ENCODE measurements around the gene DDT.
"Not testable (repeated sequence)": the region's sequence is repeated elsewhere in the genome, so short reads cannot be mapped to it uniquely, and the experiment has no call there.

Gene DDT

GRCh38 chr22:23961084-23961771 is 13.0 kb downstream of the DDT start, which contains the start of gene GSTT2B:
Gene GSTT2B (minus strand): TSS chr22:23961195. CDS start chr22:23961131, 64 bp downstream.
- not testable (repeated sequence) for H3K4me3 ChIP-seq (ENCODE audit: low read depth, low read length, poor library complexity, severe bottlenecking); H3K27me3 ChIP-seq (ENCODE audit: insufficient read depth, low read length); H3K4me1 ChIP-seq (ENCODE audit: insufficient read depth, low read length, severe bottlenecking); H3K36me3 ChIP-seq (ENCODE audit: insufficient read depth, low read length); H2AFZ ChIP-seq (ENCODE audit: low read length); H3F3A ChIP-seq (ENCODE audit: insufficient read depth, low read length); H4K20me1 ChIP-seq (ENCODE audit: insufficient read depth, low read length); H3K27ac ChIP-seq (ENCODE audit: low read depth, low read length, poor library complexity, severe bottlenecking); H3K4me2 ChIP-seq (ENCODE audit: low read length); H3K9me2 ChIP-seq (ENCODE audit: low read depth, low read length); H3K9ac ChIP-seq (ENCODE audit: low read length); H3K9me3 ChIP-seq (ENCODE audit: low read length); H3K79me2 ChIP-seq (ENCODE audit: insufficient read depth, low read length)

DNA sequence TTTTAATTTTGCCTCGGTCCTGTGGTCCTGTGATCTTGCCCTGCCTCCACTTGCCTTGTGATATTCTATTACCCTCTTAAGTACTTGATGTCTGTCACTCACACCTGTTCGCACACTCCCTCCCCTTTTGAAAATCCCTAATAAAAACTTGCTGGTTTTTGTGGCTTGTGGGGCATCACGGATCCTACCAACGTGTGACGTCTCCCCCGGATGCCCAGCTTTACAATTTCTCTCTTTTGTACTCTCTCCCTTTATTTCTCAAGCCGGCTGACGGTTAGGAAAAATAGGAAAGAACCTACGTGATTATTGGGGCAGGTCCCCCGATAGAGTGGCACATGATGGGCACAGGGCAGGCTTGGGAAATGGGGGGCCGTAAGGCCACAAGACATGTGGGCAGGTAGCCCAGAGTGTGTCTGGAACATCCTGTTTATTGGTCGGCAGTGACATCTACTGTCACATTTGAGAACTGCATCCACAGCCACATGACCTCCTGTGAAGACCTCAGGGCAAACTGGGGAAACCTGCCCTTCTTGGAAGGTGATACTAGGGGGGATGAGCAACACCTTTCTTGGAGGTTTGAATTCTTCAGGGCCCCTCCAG is 17.8 kb downstream of the DDT start:
- H3K9ac ChIP-seq (ENCODE audit: low read length); H4K20me1 ChIP-seq (ENCODE audit: insufficient read depth, low read length); H3K27ac ChIP-seq (ENCODE audit: low read depth, low read length, poor library complexity, severe bottlenecking); H3K79me2 ChIP-seq (ENCODE audit: insufficient read depth, low read length); H2AFZ ChIP-seq (ENCODE audit: low read length); H3K4me3 ChIP-seq (ENCODE audit: low read depth, low read length, poor library complexity, severe bottlenecking); H3K9me2 ChIP-seq (ENCODE audit: low read depth, low read length); H3K4me1 ChIP-seq (ENCODE audit: insufficient read depth, low read length, severe bottlenecking); H3F3A ChIP-seq (ENCODE audit: insufficient read depth, low read length); H3K9me3 ChIP-seq (ENCODE audit: low read length); H3K36me3 ChIP-seq (ENCODE audit: insufficient read depth, low read length); H3K27me3 ChIP-seq (ENCODE audit: insufficient read depth, low read length): not testable (repeated sequence)
- peak overlapping the region; percentile 25; the same call in 1 of the 2 replicates for H3K4me2 ChIP-seq (ENCODE audit: low read length)
- TF ChIP-seq CTCF (IDR thresholded peaks at IDR 0.05; ENCODE audit: low read length) = peak; percentile 73

GRCh38 chr22:23955886-23956285 is 18.4 kb downstream of the DDT start:
- not testable (repeated sequence) for H3K4me2 ChIP-seq (ENCODE audit: low read length)

DNA sequence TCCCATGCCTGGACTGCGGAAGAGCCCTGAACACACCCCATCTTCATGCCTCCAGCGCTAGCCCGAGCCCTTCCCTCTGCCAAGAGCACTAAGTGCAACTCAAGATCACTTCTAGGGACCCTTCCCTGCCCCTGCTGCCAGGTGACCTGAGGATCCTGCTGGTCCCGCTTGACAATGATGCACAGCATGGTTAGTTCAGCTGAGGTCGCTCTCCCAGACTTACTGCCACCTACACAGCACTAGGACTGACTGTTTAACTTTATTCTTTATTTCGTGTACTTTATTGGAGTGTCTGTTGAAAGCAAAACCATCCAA is 19.3 kb downstream of the DDT start:
- not testable (repeated sequence) for H3K27me3 ChIP-seq (ENCODE audit: insufficient read depth, low read length); H3K4me3 ChIP-seq (ENCODE audit: low read depth, low read length, poor library complexity, severe bottlenecking); H3K9me2 ChIP-seq (ENCODE audit: low read depth, low read length); H3K9ac ChIP-seq (ENCODE audit: low read length); H3K36me3 ChIP-seq (ENCODE audit: insufficient read depth, low read length); H4K20me1 ChIP-seq (ENCODE audit: insufficient read depth, low read length); H3K79me2 ChIP-seq (ENCODE audit: insufficient read depth, low read length); H3K9me3 ChIP-seq (ENCODE audit: low read length); H3F3A ChIP-seq (ENCODE audit: insufficient read depth, low read length); H3K27ac ChIP-seq (ENCODE audit: low read depth, low read length, poor library complexity, severe bottlenecking); H2AFZ ChIP-seq (ENCODE audit: low read length); H3K4me2 ChIP-seq (ENCODE audit: low read length); H3K4me1 ChIP-seq (ENCODE audit: insufficient read depth, low read length, severe bottlenecking)

More at GRCh38 chr22:23955886-23956285, 18.4 kb downstream of the DDT start:
- not testable (repeated sequence) for H4K20me1 ChIP-seq (ENCODE audit: insufficient read depth, low read length); H3K27ac ChIP-seq (ENCODE audit: low read depth, low read length, poor library complexity, severe bottlenecking); H3K4me3 ChIP-seq (ENCODE audit: low read depth, low read length, poor library complexity, severe bottlenecking); H3K27me3 ChIP-seq (ENCODE audit: insufficient read depth, low read length); H3K36me3 ChIP-seq (ENCODE audit: insufficient read depth, low read length); H3F3A ChIP-seq (ENCODE audit: insufficient read depth, low read length); H3K9ac ChIP-seq (ENCODE audit: low read length); H3K79me2 ChIP-seq (ENCODE audit: insufficient read depth, low read length); H2AFZ ChIP-seq (ENCODE audit: low read length); H3K9me3 ChIP-seq (ENCODE audit: low read length); H3K9me2 ChIP-seq (ENCODE audit: low read depth, low read length); H3K4me1 ChIP-seq (ENCODE audit: insufficient read depth, low read length, severe bottlenecking)

DNA sequence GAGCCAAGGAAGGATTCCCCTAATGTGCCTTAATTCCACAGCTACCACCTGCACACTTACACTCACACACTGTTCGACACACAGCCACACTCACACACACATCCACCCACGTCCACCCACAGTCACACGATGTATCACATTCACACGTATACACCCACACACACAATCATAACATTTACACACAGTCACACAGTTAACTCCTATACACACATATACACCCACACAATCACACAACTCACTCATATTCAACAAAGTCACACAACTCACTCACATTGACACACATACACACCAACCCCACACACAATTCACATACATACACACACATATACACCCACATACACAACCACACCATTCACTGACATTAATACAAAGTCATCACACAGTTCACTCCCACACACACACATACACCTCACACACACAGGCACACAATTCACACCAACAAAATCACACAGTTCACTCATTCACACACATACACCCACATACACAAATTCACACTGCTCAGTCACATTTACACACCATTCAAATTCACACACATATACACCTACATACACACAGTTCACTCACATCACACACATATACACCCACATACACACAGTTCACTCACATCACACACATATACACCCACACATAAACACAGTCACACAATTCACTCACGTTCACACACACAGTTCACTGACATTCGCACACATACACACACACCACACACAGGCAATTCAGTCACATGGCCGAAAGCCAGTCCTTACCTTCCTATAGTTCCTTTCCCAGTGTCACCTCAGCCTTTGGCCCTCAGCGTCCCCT is 19.8 kb downstream of the DDT start:
- not testable (repeated sequence) for H3K27me3 ChIP-seq (ENCODE audit: insufficient read depth, low read length); H3K79me2 ChIP-seq (ENCODE audit: insufficient read depth, low read length); H4K20me1 ChIP-seq (ENCODE audit: insufficient read depth, low read length); H3K4me3 ChIP-seq (ENCODE audit: low read depth, low read length, poor library complexity, severe bottlenecking); H3K9me3 ChIP-seq (ENCODE audit: low read length); H3K27ac ChIP-seq (ENCODE audit: low read depth, low read length, poor library complexity, severe bottlenecking); H3K4me2 ChIP-seq (ENCODE audit: low read length); H3K36me3 ChIP-seq (ENCODE audit: insufficient read depth, low read length); H3F3A ChIP-seq (ENCODE audit: insufficient read depth, low read length); H3K4me1 ChIP-seq (ENCODE audit: insufficient read depth, low read length, severe bottlenecking); H2AFZ ChIP-seq (ENCODE audit: low read length); H3K9ac ChIP-seq (ENCODE audit: low read length); H3K9me2 ChIP-seq (ENCODE audit: low read depth, low read length)

All from OCI-LY1 (cell line).